Measurements from ENCODE around the gene EIF3L.

Gene EIF3L

DNA sequence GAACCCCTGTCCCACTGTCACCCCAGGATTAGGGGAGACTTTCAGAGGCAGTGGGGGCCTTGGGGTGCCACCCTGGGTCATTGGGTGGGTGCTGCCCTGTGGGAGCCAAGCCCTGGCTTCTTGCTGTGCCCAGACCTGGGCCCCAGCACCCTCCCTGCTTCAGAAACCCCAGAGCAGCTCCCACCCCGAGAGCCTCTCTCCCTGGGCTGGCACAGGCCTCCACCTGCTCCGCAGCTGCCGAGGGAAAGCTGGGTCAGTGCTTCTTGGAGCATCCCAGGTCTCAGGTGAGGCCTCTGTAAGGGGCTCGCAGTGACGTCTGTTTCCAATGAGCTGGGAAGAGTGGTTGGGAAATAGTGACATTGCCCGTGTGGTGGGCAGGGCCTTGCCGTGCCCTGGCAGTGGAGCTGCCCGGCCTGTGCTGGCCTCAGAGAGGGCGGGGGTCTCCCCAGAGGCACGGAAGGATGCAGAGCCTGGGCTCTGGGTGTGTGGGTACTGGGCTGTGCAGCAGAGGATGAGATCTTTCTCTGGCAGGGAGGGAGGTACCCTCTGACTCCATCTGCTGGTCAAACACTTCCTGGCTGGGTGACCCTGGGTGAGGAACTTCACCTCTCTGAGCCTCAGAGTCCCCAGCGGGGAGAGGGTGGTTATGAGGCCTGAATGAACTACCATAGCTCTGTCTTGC, 81.2 kb downstream of the EIF3L start:
- no peak for FAIRE-seq

DNA sequence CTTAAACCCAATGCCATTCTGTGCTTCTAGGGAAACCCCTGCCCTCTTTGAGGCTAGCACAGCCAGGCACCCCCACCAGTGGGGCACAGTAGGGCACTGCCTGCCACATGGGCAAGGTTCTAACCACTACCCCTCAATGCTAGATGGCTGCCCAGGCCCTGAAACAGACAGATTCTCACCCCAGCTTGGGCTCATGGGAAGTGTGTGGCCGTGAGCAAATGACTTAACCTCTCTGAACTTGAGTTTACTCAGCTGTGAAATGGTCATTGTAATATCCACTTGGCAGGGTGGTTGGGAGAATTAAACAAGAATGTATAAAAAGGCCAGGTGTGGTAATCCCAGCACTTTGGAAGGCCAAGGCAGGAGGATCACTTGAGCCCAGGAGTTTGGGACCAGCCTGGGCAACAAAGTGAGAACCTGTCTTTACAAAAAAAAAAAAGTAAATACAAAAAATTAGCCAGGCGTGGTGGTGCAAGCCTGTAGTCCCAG, 81.8 kb downstream of the EIF3L start:
- no peak for FAIRE-seq

DNA sequence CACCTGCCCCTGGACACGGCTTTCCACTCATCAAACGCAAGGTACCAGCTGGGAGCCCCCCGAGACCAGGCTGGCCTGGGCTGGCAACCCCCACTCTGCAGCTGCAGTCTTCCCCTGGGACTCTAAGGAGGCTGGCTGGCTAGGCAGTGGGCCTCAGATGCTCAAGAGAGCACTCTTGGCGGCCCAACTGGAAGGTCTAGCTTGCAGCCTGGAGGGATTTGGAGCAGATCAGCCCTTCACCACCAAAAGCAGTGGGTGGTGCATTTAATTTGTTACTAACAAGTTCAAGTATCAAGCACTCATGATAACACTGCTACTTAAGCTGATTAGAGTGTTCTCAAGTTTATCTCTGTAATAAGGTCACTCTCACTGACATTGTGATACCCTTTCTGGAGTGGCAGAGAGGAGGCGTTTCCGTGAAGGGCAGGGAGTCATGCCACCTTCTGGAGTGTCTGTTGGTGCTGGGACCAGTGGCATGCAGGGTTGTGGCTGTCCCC, 82.7 kb downstream of the EIF3L start:
- FAIRE-seq = no peak

DNA sequence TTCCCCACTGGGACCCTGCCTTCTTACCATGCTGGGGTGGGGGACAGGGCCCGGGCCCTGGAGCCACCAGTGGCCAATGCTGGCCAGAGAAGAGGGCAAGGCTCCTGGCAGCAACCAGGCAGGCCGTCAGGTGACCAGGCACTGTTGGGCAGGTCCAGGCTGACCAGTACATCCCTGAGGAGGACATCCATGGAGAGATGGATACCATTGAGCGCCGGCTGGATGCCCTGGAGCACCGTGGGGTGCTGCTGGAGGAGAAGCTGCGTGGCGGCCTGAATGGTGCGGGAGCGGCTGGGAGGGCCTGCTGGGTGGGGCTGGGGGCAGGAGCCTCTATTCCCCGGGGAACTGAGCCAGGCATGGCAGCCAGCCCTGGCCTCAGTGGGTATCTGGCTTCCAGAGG, 83.2 kb downstream of the EIF3L start:
- no peak for FAIRE-seq

DNA sequence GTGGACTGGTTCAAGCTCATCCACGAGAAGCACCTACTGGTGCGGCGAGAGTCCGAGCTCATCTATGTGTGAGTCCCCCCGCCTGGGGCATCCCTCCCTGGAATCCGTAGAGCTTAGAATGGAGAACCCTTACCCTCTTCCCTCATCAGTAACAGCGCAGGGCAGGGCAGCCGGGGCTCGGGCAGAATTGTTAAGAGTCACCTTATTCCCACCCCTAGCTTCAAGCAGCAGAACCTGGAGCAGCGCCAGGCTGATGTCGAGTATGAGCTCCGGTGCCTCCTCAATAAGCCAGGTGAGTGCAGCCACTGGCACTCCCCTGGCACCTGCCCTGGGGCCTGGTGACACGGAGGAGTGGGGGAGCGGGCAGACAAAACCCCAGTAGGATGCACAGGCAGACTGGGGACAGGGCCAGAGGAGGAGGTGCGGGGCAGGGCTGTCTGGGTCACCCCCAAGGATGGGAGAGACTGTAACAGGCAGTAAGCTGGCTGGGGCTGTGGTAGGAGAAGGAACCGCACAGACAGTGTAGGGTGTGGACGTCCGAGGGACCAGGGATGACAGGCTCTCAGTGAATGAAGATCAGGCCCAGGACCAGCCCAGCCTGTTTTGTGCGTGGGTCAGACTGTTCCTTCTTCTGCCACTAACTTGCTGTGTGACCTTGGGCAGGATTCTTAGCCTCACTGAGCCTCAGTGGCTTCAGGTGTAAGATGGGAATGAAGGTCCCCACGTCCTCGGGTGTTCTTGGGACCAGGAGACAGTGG, 83.8 kb downstream of the EIF3L start:
- FAIRE-seq = no peak

DNA sequence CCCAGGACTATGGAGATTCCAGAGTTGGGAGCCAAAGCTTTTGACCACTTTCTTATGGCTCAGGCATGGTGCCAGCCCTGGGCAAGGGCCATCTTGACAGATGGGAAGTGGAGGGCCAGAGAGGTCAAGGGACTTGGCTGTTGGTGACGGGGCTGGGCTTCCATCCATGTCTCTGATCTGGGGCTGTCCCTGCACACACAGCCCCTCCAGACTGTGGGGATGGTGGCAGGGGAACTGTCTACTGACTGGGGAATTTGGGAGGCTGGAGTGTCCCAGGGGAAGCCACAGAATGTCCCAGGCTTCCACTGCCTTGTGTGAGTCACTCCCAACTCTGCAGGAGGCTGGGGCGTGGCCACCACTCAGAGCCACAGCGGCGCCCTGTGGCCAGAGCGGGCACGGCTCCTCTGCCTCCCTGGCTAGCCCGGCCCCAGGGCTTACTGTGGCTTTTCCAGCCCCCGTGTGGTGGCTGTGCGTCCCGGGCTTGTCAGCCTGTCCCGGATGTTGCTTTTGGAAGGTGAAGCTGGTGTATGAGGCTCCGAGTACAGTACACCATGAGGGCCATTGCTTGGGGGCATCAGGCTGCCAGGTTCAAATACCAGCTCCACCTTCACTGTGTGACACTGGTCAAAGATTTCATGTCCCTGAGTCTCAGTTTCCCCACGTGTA, 84.6 kb downstream of the EIF3L start:
- no peak for FAIRE-seq
